CD4-positive, alpha-beta T cell (primary cell): Measurements from ENCODE around the gene ARID1B. TPM values are rescaled to one million over a fixed set of nuclear protein-coding genes. Genes with fewer than 3 reads are reported as not detected.
A peak's percentile ranks its signal among the peaks of the same experiment; 100 is the strongest.

ENCODE experiments used
- ATAC-seq: fragments of 200-7000 bp; cut with Tn5 transposase; one replicate; pipeline ENCODE4 v1.10.0; 2022; ENCODE audit warnings: mild to moderate bottlenecking; ENCODE audit not compliant: poor library complexity
- CTCF ChIA-PET: fragments of 350-600 bp; sonication (Branson Sonifier 250); formaldehyde crosslinking; loops from one replicate; lab custom pipeline; 2021; ENCODE audit warnings: antibody characterized with exemption, inconsistent platforms; lab: Charles Lee
- POLR2A ChIA-PET: fragments of 350-600 bp; sonication (Branson Sonifier 250); formaldehyde crosslinking; loops from one replicate; lab custom pipeline; 2021; ENCODE audit warnings: antibody characterized with exemption, inconsistent platforms; lab: Charles Lee
- DNase-seq, 14 experiments: peaks; one replicate each; pipeline ENCODE4 v3.0.0-alpha.2; 2013 to 2020; ENCODE audit warnings: mixed read lengths in 2 of 14
- H3K27ac ChIP-seq, 2 donors: one replicate each; pipeline versions ENCODE4 v1.5.1 to v1.7.0; 2013; ENCODE audit warnings: low read length in 2 of 2, low read depth in 1 of 2, mild to moderate bottlenecking in 1 of 2
- H3K27me3 ChIP-seq, 2 experiments: 1 replicate in 1 of 2; 2 replicates in 1 of 2; pipeline versions ENCODE4 v1.6.1 to v1.7.0; 2013; ENCODE audit warnings: low read length in 2 of 2, control low read depth in 1 of 2, mild to moderate bottlenecking in 1 of 2, moderate library complexity in 1 of 2; ENCODE audit not compliant: insufficient read depth in 2 of 2, control insufficient read depth in 1 of 2
- H3K36me3 ChIP-seq: one replicate; pipeline ENCODE4 v1.6.1; 2013; ENCODE audit warnings: low read length, control low read depth; ENCODE audit not compliant: insufficient read depth
- H3K4me1 ChIP-seq: one replicate; pipeline ENCODE4 v1.6.1; 2013; ENCODE audit warnings: low read length, control low read depth; ENCODE audit not compliant: insufficient read depth
- H3K4me3 ChIP-seq: one replicate; pipeline ENCODE4 v1.5.1; 2013; ENCODE audit warnings: mild to moderate bottlenecking, low read length, moderate library complexity
- H3K9me3 ChIP-seq, 2 experiments: 1 replicate in 1 of 2; 2 replicates in 1 of 2; pipeline versions ENCODE4 v1.6.1 to v1.7.0; 2013; ENCODE audit warnings: low read length in 2 of 2, mild to moderate bottlenecking in 2 of 2, control low read depth in 1 of 2, moderate library complexity in 1 of 2; ENCODE audit not compliant: control insufficient read depth in 1 of 2, insufficient read depth in 1 of 2
- H3K27ac Mint-ChIP-seq: one replicate; pipeline ENCODE4 v1.8.0; 2020; ENCODE audit warnings: mixed read lengths
- H3K27me3 Mint-ChIP-seq: one replicate; pipeline ENCODE4 v1.8.0; 2021; ENCODE audit warnings: mixed read lengths
- H3K36me3 Mint-ChIP-seq: one replicate; pipeline ENCODE4 v1.8.0; 2021; ENCODE audit warnings: low read depth, mixed read lengths
- H3K4me1 Mint-ChIP-seq: one replicate; pipeline ENCODE4 v1.8.0; 2021; ENCODE audit warnings: low read depth, mixed read lengths
- H3K4me3 Mint-ChIP-seq: one replicate; pipeline ENCODE4 v1.8.0; 2020; ENCODE audit warnings: mild to moderate bottlenecking, mixed read lengths
- H3K9me3 Mint-ChIP-seq: one replicate; pipeline ENCODE4 v1.8.0; 2020; ENCODE audit warnings: mixed read lengths
- CTCF ChIP-seq: fragments of 200-600 bp; IDR thresholded peaks from one replicate; pipeline ENCODE4 v1.8.0; 2022; ENCODE audit warnings: antibody characterized with exemption, mild to moderate bottlenecking
- intact Hi-C, 2 experiments: fragments of 100-400 bp; cut with DNase I in 1 of 2; cut with micrococcal nuclease in 1 of 2; formaldehyde crosslinking; loops; one replicate each; pipeline versions ENCODE4 v1.15.1 to v1.9.0; 2023 to 2025; cut with DNase I, micrococcal nuclease
- total RNA-seq, 174 experiments: library from RNA in 2 of 174; stranded (reverse) in 2 of 174; gene quantifications; one replicate each; pipeline ENCODE4 v1.2.3 and lab custom pipeline; 2021 to 2026

The ARID1B gene
- total RNA-seq, 2 experiments from 2014 or later = 120 to 125 TPM

- H3K4me1 ChIP-seq = peaks cover 52% of the 10 kb centered on the region
- ChIA-PET POLR2A (interaction anchor here (1.0 kb wide), 1 partner anchor 14 kb away, joined by 3 read pairs; no protein-coding TSS in a partner anchor), CTCF (interaction anchor here (1.3 to 1.4 kb wide), 2 partner anchors 10 to 15 kb away, joined by 3 read pairs; no protein-coding TSS in a partner anchor)
- Mint-ChIP-seq H3K9me3 (no peaks in the 10 kb centered on the region), H3K27me3 (no peaks in the 10 kb centered on the region), H3K36me3 (no peaks in the 10 kb centered on the region), H3K4me3 (no peak overlapping the region), H3K4me1 (peaks cover 91% of the 10 kb centered on the region), H3K27ac (no peak overlapping the region)
- H3K36me3 ChIP-seq = no peaks in the 10 kb centered on the region
- no peak for TF ChIP-seq CTCF
- DNase-seq = no peak
- intact Hi-C loops = no loop called here
- no peak for ATAC-seq
- H3K4me3 ChIP-seq = no peak overlapping the region
- no peaks in the 10 kb centered on the region for H3K9me3 ChIP-seq
- H3K27ac ChIP-seq = no peak overlapping the region
- H3K27me3 ChIP-seq = no peaks in the 10 kb centered on the region
Measured at GRCh38 chr6:156879591-156879990, 102.4 kb downstream of the ARID1B start.

GRCh38 chr6:156880913-156881312, 103.7 kb downstream of the ARID1B start:
- H3K27me3 Mint-ChIP-seq = no peaks in the 10 kb centered on the region
- Histone ChIP-seq H3K36me3 (no peaks in the 10 kb centered on the region), H3K4me3 (no peak overlapping the region), H3K27me3 (no peaks in the 10 kb centered on the region), H3K4me1 (peaks cover 50% of the 10 kb centered on the region), H3K9me3 (no peaks in the 10 kb centered on the region), H3K27ac (no peak overlapping the region)
- no peak overlapping the region for H3K27ac Mint-ChIP-seq
- ChIA-PET CTCF (interaction anchor here (0.6 kb wide), 1 partner anchor 34 kb away, joined by 3 read pairs; no protein-coding TSS in a partner anchor), POLR2A (no interaction called here)
- H3K36me3 Mint-ChIP-seq = no peaks in the 10 kb centered on the region
- H3K4me3 Mint-ChIP-seq = no peak overlapping the region
- ATAC-seq = no peak
- TF ChIP-seq CTCF = no peak
- intact Hi-C loops = no loop called here
- no peaks in the 10 kb centered on the region for H3K9me3 Mint-ChIP-seq
- DNase-seq = no peak
- H3K4me1 Mint-ChIP-seq = peaks cover 91% of the 10 kb centered on the region

GRCh38 chr6:156881687-156882629, 104.8 kb downstream of the ARID1B start:
- CTCF ChIA-PET = no interaction called here
- no peak for TF ChIP-seq CTCF
- no peaks in the 10 kb centered on the region for H3K36me3 Mint-ChIP-seq
- intact Hi-C loops = no loop called here
- DNase-seq (no peak), ATAC-seq (no peak)
- peaks cover 93% of the 10 kb centered on the region for H3K4me1 Mint-ChIP-seq
- Histone ChIP-seq H3K27me3 (no peaks in the 10 kb centered on the region), H3K9me3 (no peaks in the 10 kb centered on the region), H3K4me1 (peaks cover 50% of the 10 kb centered on the region), H3K27ac (no peak overlapping the region), H3K4me3 (no peak overlapping the region), H3K36me3 (no peaks in the 10 kb centered on the region)
- H3K4me3 Mint-ChIP-seq = peak overlapping the region; percentile 4
- H3K9me3 Mint-ChIP-seq = no peaks in the 10 kb centered on the region
- POLR2A ChIA-PET = interaction anchor here (1.4 to 1.9 kb wide), 2 partner anchors 11 to 196 kb away, joined by 3 to 4 read pairs; no protein-coding TSS in a partner anchor
- H3K27me3 Mint-ChIP-seq = no peaks in the 10 kb centered on the region
- peak overlapping the region; percentile 1 for H3K27ac Mint-ChIP-seq
